ENCODE data around the gene SNTB2. TPM values are rescaled to one million over a fixed set of nuclear protein-coding genes. Genes with fewer than 3 reads are reported as not detected.
A peak's percentile ranks its signal among the peaks of the same experiment; 100 is the strongest.

SNTB2 gene
- total and polyA plus RNA-seq, 2 of the 13 experiments (the other 11 are each of a cell fraction or from before 2014, with no cell fraction given) = 11.5 to 19.2 TPM

DNA sequence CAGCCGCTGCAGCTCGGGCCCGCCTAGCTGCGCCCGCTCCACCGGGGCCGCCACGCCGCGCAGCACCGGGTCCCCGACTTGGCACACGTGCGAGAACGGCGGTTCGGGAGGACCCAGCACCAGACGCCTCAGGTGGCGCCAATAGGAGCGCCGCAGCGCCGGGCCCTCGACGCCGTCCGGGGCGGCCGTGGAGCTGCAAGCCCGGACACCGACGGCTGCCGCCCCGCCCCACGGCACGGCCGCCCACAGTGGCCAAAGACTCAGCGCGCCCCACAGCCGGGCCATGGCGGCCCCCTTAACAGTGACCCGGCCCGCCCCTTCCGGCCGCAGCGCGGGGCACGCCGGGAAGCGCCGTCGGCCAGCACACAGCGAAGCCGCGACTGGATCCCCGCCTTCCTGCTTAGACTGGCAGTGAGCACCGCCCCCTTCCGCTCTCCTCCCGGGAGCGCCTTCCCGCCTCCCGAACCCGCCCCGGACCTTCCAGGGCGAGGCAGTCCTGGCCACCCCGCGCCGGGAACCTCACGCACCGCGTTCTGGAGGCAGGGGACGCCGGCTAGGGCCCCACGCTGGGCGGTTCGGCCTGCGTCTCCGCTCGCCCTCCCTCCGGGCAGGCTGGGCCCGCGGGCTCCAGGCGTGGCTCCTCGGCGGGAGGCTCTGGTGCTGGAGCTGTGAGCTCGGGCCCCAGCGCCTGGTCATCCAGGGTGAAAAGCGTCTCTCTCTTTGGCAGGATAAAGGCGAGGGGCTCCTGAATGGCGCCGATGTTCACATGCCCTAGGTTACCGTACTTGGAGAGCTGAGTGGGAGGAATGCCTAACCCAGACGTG lies 143.5 kb downstream of the SNTB2 start, which contains the start of gene PDF (continued):
- TF ChIP-seq HMGXB4 (CRISPR knock-in tag; IDR thresholded peaks at IDR 0.05; ENCODE audit: borderline replicate concordance in 1 of 2, low read depth in 1 of 2) (peak; percentile 76 to 88), ZNF546 (CRISPR knock-in tag; conservative IDR thresholded peaks at IDR 0.05) (peak; percentile 93), CHD4 (IDR thresholded peaks at IDR 0.05; ENCODE audit: borderline replicate concordance, low read length) (no peak), KMT2A (CRISPR knock-in tag; IDR thresholded peaks at IDR 0.05) (peak; percentile 98), HDAC2 (CRISPR knock-in tag; IDR thresholded peaks at IDR 0.05) (peak; percentile 82), PAWR (CRISPR knock-in tag; IDR thresholded peaks at IDR 0.05; ENCODE audit: borderline replicate concordance) (0 out of 2 replicates have a peak, but pooled peaks have one; percentile 21), ZNF577 (CRISPR knock-in tag; IDR thresholded peaks at IDR 0.05; ENCODE audit: borderline replicate concordance, low read depth) (no peak), ZNF256 (CRISPR knock-in tag; conservative IDR thresholded peaks at IDR 0.05) (peak; percentile 76; the same call in 1 of the 2 replicates), FOSL2 (CRISPR knock-in tag; IDR thresholded peaks at IDR 0.05) (peak; percentile 49), ZBTB38 (CRISPR knock-in tag; IDR thresholded peaks at IDR 0.05) (peak; percentile 94; the same call in 1 of the 2 replicates), MLX (CRISPR knock-in tag; IDR thresholded peaks at IDR 0.05) (peak; percentile 68; the same call in 1 of the 2 replicates), ZC3H4 (CRISPR knock-in tag; IDR thresholded peaks at IDR 0.05; ENCODE audit: borderline replicate concordance) (no peak), ERF (CRISPR knock-in tag; IDR thresholded peaks at IDR 0.05) (peak; percentile 98), ZMYM2 (CRISPR knock-in tag; IDR thresholded peaks at IDR 0.05) (0 out of 2 replicates have a peak, but pooled peaks have one; percentile 4), ZNF503 (CRISPR knock-in tag; IDR thresholded peaks at IDR 0.05) (peak; percentile 75; the same call in 1 of the 2 replicates), MED13 (CRISPR knock-in tag; IDR thresholded peaks at IDR 0.05) (peak; percentile 92)
- TF ChIP-seq, protein P1, sequence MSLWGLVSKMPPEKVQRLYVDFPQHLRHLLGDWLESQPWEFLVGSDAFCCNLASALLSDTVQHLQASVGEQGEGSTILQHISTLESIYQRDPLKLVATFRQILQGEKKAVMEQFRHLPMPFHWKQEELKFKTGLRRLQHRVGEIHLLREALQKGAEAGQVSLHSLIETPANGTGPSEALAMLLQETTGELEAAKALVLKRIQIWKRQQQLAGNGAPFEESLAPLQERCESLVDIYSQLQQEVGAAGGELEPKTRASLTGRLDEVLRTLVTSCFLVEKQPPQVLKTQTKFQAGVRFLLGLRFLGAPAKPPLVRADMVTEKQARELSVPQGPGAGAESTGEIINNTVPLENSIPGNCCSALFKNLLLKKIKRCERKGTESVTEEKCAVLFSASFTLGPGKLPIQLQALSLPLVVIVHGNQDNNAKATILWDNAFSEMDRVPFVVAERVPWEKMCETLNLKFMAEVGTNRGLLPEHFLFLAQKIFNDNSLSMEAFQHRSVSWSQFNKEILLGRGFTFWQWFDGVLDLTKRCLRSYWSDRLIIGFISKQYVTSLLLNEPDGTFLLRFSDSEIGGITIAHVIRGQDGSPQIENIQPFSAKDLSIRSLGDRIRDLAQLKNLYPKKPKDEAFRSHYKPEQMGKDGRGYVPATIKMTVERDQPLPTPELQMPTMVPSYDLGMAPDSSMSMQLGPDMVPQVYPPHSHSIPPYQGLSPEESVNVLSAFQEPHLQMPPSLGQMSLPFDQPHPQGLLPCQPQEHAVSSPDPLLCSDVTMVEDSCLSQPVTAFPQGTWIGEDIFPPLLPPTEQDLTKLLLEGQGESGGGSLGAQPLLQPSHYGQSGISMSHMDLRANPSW (CRISPR knock-in tag; IDR thresholded peaks at IDR 0.05; ENCODE audit: borderline replicate concordance) = peak; percentile 77; the same call in 1 of the 2 replicates
- TF ChIP-seq, protein P2, sequence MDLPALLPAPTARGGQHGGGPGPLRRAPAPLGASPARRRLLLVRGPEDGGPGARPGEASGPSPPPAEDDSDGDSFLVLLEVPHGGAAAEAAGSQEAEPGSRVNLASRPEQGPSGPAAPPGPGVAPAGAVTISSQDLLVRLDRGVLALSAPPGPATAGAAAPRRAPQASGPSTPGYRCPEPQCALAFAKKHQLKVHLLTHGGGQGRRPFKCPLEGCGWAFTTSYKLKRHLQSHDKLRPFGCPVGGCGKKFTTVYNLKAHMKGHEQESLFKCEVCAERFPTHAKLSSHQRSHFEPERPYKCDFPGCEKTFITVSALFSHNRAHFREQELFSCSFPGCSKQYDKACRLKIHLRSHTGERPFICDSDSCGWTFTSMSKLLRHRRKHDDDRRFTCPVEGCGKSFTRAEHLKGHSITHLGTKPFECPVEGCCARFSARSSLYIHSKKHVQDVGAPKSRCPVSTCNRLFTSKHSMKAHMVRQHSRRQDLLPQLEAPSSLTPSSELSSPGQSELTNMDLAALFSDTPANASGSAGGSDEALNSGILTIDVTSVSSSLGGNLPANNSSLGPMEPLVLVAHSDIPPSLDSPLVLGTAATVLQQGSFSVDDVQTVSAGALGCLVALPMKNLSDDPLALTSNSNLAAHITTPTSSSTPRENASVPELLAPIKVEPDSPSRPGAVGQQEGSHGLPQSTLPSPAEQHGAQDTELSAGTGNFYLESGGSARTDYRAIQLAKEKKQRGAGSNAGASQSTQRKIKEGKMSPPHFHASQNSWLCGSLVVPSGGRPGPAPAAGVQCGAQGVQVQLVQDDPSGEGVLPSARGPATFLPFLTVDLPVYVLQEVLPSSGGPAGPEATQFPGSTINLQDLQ (CRISPR knock-in tag; IDR thresholded peaks at IDR 0.05) = no peak; the same call in 1 of the 2 replicates
